WERI-Rb-1 (cell line): ENCODE data around the gene CACNB2.

Experiments used
- DNase-seq: peaks from one replicate; pipeline ENCODE4 v3.0.0-alpha.2; 2020
- H3K27ac ChIP-seq: fragments of 250-450 bp; sonication (Bioruptor Pico); 2 replicates; pipeline ENCODE4 v1.5.1; 2020; ENCODE audit warnings: mild to moderate bottlenecking, moderate library complexity
- H3K27me3 ChIP-seq: fragments of 250-450 bp; sonication (Bioruptor Pico); 2 replicates; pipeline ENCODE4 v1.5.1; 2021; ENCODE audit warnings: mild to moderate bottlenecking, low read depth, moderate library complexity; ENCODE audit not compliant: insufficient read depth, severe bottlenecking
- H3K36me3 ChIP-seq: fragments of 250-450 bp; sonication (Bioruptor Pico); 2 replicates; pipeline ENCODE4 v1.5.1; 2020; ENCODE audit warnings: mild to moderate bottlenecking, moderate library complexity
- H3K4me3 ChIP-seq: 2 replicates; pipeline ENCODE4 v1.5.1; 2011; ENCODE audit warnings: low read depth, mild to moderate bottlenecking, control low read depth, low read length
- H3K9me3 ChIP-seq: fragments of 250-450 bp; sonication (Bioruptor Pico); 2 replicates; pipeline ENCODE4 v1.5.1; 2021; ENCODE audit warnings: mild to moderate bottlenecking, moderate library complexity; ENCODE audit not compliant: severe bottlenecking
- TF ChIP-seq, protein P1 (sequence below): IDR thresholded peaks from 2 replicates; pipeline ENCODE4 v1.5.1; 2011; ENCODE audit warnings: low read depth, mild to moderate bottlenecking, control low read depth, inconsistent platforms, low read length

CACNB2 gene

GRCh38 chr10:18221123-18221522, 80.9 kb downstream of the CACNB2 start:
- TF ChIP-seq, protein P1, sequence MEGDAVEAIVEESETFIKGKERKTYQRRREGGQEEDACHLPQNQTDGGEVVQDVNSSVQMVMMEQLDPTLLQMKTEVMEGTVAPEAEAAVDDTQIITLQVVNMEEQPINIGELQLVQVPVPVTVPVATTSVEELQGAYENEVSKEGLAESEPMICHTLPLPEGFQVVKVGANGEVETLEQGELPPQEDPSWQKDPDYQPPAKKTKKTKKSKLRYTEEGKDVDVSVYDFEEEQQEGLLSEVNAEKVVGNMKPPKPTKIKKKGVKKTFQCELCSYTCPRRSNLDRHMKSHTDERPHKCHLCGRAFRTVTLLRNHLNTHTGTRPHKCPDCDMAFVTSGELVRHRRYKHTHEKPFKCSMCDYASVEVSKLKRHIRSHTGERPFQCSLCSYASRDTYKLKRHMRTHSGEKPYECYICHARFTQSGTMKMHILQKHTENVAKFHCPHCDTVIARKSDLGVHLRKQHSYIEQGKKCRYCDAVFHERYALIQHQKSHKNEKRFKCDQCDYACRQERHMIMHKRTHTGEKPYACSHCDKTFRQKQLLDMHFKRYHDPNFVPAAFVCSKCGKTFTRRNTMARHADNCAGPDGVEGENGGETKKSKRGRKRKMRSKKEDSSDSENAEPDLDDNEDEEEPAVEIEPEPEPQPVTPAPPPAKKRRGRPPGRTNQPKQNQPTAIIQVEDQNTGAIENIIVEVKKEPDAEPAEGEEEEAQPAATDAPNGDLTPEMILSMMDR, result no peak

GRCh38 chr10:18221882-18222281, 81.7 kb downstream of the CACNB2 start:
- no peak for DNase-seq
- Histone ChIP-seq H3K36me3 (no peaks in the 10 kb centered on the region), H3K4me3 (no peak overlapping the region), H3K27ac (no peak overlapping the region), H3K27me3 (no peaks in the 10 kb centered on the region), H3K9me3 (no peaks in the 10 kb centered on the region)
- TF ChIP-seq, protein P1, result no peak

More at GRCh38 chr10:18221123-18221522, 80.9 kb downstream of the CACNB2 start:
- no peaks in the 10 kb centered on the region for H3K27me3 ChIP-seq
- no peaks in the 10 kb centered on the region for H3K36me3 ChIP-seq
- DNase-seq, result no peak
- no peak overlapping the region for H3K27ac ChIP-seq
- H3K4me3 ChIP-seq, result no peak overlapping the region
- no peaks in the 10 kb centered on the region for H3K9me3 ChIP-seq

GRCh38 chr10:18222866-18223265, 82.6 kb downstream of the CACNB2 start:
- TF ChIP-seq, protein P1, result no peak
- no peak overlapping the region for H3K27ac ChIP-seq
- H3K9me3 ChIP-seq, result no peaks in the 10 kb centered on the region
- no peak overlapping the region for H3K4me3 ChIP-seq
- H3K36me3 ChIP-seq, result no peaks in the 10 kb centered on the region
- no peaks in the 10 kb centered on the region for H3K27me3 ChIP-seq
- no peak for DNase-seq

DNA sequence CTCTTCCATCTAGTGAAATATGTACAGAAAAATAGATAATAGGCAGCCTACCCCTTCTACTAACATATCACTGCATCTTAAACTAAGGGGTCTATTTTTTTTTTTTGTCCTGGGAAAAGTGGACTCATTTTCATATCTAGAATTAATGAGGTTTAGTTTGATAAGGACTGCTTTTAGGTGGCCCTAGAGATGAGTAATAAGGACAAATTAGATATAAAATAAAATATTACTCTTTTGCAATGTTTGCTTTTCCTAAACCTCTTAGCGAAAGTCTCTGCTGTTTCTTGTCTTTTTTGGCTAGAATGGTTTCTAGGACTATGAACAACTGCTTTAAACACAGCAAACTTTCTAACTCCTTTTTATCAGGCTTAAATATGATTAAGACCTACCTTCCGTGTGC, 83.7 kb downstream of the CACNB2 start:
- no peak overlapping the region for H3K27ac ChIP-seq
- no peaks in the 10 kb centered on the region for H3K9me3 ChIP-seq
- no peaks in the 10 kb centered on the region for H3K27me3 ChIP-seq
- H3K36me3 ChIP-seq, result no peaks in the 10 kb centered on the region
- H3K4me3 ChIP-seq, result no peak overlapping the region
- no peak for DNase-seq
- TF ChIP-seq, protein P1, result no peak

DNA sequence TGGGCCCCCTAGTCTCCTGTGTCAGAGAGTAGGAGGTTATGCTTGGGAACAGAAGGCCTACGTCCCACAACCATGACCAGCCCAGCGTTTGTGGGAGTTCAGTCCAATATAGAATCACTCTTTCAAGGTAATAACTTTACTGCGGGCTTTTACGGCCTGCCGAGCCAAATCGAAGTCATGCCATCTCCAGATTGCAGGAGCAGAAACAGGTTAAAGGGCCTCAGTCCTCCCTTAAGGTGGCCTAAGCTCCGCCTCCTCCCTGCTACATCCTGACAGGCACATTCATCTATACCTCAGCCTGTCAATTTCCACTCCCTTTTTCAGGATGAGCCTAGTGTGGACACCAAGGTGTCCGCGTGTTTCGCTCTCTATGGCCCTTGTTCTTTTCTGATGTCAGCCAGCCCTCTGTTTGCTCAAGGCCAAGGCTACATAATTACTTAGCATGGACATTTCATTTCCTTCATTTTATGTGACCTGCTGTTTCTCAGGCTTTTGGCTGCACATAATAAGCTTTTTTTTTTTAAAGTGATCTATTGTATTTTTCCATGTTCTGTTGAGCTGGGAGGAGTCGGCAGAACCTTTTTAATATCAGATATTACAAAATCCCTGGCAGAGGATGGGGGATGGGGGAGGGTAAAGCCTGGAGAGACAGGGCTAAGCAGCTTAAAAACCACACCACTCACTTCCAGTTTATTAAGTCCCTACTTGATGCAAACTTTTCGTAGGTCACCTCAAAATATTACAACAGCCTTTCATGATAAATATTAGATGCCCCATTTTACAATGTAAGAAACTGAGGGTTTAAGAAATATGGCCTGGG, 84.6 kb downstream of the CACNB2 start:
- H3K9me3 ChIP-seq, result no peaks in the 10 kb centered on the region

More for the DNA sequence above, 84.6 kb downstream of the CACNB2 start:
- Histone ChIP-seq H3K36me3 (no peaks in the 10 kb centered on the region), H3K27ac (peak overlapping the region; percentile 46), H3K4me3 (no peak overlapping the region), H3K27me3 (no peaks in the 10 kb centered on the region)
- TF ChIP-seq, protein P1, result no peak
- peak; percentile 23 for DNase-seq
